ENCODE results near the gene CATSPER1.

Gene CATSPER1

GRCh38 chr11:65968600-65969482, 57.4 kb downstream of the CATSPER1 start:
- no peak for DNase-seq (ENCODE audit: low spot score)

- DNase-seq (ENCODE audit: low spot score), result no peak
These were observed 58.8 kb downstream of the CATSPER1 start for GRCh38 chr11:65967329-65967934.
